ENCODE data around the gene PSME2.

Gene PSME2

DNA sequence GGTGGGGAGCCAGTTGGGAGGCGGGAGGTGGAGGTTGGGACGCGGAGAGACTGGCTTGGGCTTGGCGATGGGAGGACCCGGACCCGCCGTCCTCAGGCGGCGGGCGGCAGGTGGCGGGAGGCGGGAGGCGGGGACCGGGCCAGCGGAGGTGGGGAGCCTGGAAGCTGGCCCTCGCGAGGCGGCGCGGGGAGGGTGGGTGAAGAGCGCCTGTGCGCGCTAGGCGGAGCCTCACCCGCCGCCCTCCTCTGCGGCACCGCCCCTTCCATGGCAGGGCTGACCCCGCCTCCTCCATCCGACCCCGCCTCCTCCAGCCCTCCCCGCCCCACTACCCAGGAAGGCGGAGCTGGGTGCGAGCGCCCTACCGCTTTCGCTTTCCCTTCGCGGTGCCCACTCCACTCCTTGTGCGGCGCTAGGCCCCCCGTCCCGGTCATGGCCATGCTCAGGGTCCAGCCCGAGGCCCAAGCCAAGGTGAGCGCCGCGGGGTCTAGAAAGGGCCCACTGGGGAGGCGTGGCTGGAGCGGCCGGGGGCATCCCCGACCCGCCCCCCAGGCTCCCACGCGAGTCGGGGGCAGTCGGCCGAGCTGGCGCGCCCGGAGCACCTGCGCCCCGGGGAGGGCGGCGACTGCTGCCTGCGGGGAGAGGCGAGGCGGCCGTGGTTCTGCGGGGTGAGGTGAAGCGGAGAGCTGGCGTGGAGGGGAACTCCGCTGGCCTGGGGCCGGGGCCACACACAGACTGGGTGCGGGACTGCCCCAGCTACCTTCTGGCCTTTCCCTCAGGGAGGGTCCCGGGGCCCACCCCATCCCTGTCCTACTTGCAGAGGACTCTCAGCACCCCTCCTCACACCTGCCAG lies 10.4 kb downstream of the PSME2 start, which contains the start of gene PSME1:
Gene PSME1 (plus strand): TSS at position 361 of the 850 bp plus-strand sequence. CDS start 69 bp downstream, at position 430.
- Histone ChIP-seq H3K27ac (ENCODE audit: extremely low read depth, low read depth, low read length) (peak within 1 kb of the TSS; percentile 90), H3K4me1 (ENCODE audit: control insufficient read depth, insufficient read depth, low read length) (peaks cover 4% of the 10 kb centered on the region; the same call in 1 of the 2 replicates), H3K9me3 (ENCODE audit: control insufficient read depth, insufficient read depth, low read depth, low read length) (no peaks in the 10 kb centered on the region), H3K4me3 (ENCODE audit: low read depth, low read length) (peak within 1 kb of the TSS; percentile 92), H3K36me3 (ENCODE audit: control insufficient read depth in 2 of 2, insufficient read depth in 1 of 2, low read length in 2 of 2) (peaks cover 11 to 27% of the 10 kb centered on the region in 2 experiments)
- POLR2A ChIA-PET, result interaction anchor here (0.6 to 7.3 kb wide), 24 partner anchors 9 to 1253 kb away, joined by 3 to 163 read pairs (median 4); partner anchors contain the start of genes CIDEB, DCAF11, IPO4 and IRF9
- CTCF ChIA-PET, result interaction anchor here (0.6 to 1.0 kb wide), 3 partner anchors 21 to 43 kb away, joined by 3 to 6 read pairs (median 3); partner anchors contain the start of genes DCAF11, IRF9 and NRL
- no peak for TF ChIP-seq HOXA7 (CRISPR knock-in tag; IDR thresholded peaks at IDR 0.05; ENCODE audit: borderline replicate concordance)
- TF ChIP-seq, protein P1, sequence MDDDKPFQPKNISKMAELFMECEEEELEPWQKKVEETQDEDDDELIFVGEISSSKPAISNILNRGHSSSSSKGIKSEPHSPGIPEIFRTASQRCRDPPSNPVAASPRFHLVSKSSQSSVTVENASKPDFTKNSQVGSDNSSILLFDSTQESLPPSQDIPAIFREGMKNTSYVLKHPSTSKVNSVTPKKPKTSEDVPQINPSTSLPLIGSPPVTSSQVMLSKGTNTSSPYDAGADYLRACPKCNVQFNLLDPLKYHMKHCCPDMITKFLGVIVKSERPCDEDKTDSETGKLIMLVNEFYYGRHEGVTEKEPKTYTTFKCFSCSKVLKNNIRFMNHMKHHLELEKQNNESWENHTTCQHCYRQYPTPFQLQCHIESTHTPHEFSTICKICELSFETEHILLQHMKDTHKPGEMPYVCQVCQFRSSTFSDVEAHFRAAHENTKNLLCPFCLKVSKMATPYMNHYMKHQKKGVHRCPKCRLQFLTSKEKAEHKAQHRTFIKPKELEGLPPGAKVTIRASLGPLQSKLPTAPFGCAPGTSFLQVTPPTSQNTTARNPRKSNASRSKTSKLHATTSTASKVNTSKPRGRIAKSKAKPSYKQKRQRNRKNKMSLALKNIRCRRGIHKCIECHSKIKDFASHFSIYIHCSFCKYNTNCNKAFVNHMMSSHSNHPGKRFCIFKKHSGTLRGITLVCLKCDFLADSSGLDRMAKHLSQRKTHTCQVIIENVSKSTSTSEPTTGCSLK (tag by site-specific recombination; IDR thresholded peaks at IDR 0.05), result no peak
- TF ChIP-seq ZNF830 (tag by site-specific recombination; IDR thresholded peaks at IDR 0.05; ENCODE audit: low read depth), result no peak
- TF ChIP-seq ZNF530 (tag by site-specific recombination; IDR thresholded peaks at IDR 0.05; ENCODE audit: low read depth), result no peak
- no peak for TF ChIP-seq ZNF549 (tag by site-specific recombination; IDR thresholded peaks at IDR 0.05)
- no peak for TF ChIP-seq MEIS1 (CRISPR knock-in tag; IDR thresholded peaks at IDR 0.05; ENCODE audit: borderline replicate concordance)
- no peak for TF ChIP-seq TCF7L2 (IDR thresholded peaks at IDR 0.05; ENCODE audit: borderline replicate concordance, low read depth, low read length)
- TF ChIP-seq, protein P2, sequence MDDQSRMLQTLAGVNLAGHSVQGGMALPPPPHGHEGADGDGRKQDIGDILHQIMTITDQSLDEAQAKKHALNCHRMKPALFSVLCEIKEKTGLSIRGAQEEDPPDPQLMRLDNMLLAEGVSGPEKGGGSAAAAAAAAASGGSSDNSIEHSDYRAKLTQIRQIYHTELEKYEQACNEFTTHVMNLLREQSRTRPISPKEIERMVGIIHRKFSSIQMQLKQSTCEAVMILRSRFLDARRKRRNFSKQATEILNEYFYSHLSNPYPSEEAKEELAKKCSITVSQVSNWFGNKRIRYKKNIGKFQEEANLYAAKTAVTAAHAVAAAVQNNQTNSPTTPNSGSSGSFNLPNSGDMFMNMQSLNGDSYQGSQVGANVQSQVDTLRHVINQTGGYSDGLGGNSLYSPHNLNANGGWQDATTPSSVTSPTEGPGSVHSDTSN (CRISPR knock-in tag; IDR thresholded peaks at IDR 0.05), result 0 out of 2 replicates have a peak, but pooled peaks have one; percentile 28
- peak; percentile 96 for TF ChIP-seq ZBTB8A (tag by site-specific recombination; IDR thresholded peaks at IDR 0.05)
- TF ChIP-seq, protein P3, sequence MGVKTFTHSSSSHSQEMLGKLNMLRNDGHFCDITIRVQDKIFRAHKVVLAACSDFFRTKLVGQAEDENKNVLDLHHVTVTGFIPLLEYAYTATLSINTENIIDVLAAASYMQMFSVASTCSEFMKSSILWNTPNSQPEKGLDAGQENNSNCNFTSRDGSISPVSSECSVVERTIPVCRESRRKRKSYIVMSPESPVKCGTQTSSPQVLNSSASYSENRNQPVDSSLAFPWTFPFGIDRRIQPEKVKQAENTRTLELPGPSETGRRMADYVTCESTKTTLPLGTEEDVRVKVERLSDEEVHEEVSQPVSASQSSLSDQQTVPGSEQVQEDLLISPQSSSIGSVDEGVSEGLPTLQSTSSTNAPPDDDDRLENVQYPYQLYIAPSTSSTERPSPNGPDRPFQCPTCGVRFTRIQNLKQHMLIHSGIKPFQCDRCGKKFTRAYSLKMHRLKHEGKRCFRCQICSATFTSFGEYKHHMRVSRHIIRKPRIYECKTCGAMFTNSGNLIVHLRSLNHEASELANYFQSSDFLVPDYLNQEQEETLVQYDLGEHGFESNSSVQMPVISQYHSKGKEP (tag by site-specific recombination; IDR thresholded peaks at IDR 0.05), result no peak
- TF ChIP-seq ZNF366 (tag by site-specific recombination; conservative IDR thresholded peaks at IDR 0.05), result no peak
- TF ChIP-seq GLIS2 (tag by site-specific recombination; IDR thresholded peaks at IDR 0.05), result peak; percentile 80; the same call in 1 of the 2 replicates
- no peak for TF ChIP-seq ZFP3 (tag by site-specific recombination; IDR thresholded peaks at IDR 0.05; ENCODE audit: low read depth)
- TF ChIP-seq ZNF335 (tag by site-specific recombination; conservative IDR thresholded peaks at IDR 0.05), result peak; percentile 71; the same call in 1 of the 2 replicates
- TF ChIP-seq, protein P4, sequence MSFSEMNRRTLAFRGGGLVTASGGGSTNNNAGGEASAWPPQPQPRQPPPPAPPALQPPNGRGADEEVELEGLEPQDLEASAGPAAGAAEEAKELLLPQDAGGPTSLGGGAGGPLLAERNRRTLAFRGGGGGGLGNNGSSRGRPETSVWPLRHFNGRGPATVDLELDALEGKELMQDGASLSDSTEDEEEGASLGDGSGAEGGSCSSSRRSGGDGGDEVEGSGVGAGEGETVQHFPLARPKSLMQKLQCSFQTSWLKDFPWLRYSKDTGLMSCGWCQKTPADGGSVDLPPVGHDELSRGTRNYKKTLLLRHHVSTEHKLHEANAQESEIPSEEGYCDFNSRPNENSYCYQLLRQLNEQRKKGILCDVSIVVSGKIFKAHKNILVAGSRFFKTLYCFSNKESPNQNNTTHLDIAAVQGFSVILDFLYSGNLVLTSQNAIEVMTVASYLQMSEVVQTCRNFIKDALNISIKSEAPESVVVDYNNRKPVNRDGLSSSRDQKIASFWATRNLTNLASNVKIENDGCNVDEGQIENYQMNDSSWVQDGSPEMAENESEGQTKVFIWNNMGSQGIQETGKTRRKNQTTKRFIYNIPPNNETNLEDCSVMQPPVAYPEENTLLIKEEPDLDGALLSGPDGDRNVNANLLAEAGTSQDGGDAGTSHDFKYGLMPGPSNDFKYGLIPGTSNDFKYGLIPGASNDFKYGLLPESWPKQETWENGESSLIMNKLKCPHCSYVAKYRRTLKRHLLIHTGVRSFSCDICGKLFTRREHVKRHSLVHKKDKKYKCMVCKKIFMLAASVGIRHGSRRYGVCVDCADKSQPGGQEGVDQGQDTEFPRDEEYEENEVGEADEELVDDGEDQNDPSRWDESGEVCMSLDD (tag by site-specific recombination; IDR thresholded peaks at IDR 0.05), result no peak
- TF ChIP-seq, protein P5, sequence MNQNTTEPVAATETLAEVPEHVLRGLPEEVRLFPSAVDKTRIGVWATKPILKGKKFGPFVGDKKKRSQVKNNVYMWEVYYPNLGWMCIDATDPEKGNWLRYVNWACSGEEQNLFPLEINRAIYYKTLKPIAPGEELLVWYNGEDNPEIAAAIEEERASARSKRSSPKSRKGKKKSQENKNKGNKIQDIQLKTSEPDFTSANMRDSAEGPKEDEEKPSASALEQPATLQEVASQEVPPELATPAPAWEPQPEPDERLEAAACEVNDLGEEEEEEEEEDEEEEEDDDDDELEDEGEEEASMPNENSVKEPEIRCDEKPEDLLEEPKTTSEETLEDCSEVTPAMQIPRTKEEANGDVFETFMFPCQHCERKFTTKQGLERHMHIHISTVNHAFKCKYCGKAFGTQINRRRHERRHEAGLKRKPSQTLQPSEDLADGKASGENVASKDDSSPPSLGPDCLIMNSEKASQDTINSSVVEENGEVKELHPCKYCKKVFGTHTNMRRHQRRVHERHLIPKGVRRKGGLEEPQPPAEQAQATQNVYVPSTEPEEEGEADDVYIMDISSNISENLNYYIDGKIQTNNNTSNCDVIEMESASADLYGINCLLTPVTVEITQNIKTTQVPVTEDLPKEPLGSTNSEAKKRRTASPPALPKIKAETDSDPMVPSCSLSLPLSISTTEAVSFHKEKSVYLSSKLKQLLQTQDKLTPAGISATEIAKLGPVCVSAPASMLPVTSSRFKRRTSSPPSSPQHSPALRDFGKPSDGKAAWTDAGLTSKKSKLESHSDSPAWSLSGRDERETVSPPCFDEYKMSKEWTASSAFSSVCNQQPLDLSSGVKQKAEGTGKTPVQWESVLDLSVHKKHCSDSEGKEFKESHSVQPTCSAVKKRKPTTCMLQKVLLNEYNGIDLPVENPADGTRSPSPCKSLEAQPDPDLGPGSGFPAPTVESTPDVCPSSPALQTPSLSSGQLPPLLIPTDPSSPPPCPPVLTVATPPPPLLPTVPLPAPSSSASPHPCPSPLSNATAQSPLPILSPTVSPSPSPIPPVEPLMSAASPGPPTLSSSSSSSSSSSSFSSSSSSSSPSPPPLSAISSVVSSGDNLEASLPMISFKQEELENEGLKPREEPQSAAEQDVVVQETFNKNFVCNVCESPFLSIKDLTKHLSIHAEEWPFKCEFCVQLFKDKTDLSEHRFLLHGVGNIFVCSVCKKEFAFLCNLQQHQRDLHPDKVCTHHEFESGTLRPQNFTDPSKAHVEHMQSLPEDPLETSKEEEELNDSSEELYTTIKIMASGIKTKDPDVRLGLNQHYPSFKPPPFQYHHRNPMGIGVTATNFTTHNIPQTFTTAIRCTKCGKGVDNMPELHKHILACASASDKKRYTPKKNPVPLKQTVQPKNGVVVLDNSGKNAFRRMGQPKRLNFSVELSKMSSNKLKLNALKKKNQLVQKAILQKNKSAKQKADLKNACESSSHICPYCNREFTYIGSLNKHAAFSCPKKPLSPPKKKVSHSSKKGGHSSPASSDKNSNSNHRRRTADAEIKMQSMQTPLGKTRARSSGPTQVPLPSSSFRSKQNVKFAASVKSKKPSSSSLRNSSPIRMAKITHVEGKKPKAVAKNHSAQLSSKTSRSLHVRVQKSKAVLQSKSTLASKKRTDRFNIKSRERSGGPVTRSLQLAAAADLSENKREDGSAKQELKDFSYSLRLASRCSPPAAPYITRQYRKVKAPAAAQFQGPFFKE (tag by site-specific recombination; IDR thresholded peaks at IDR 0.05; ENCODE audit: borderline replicate concordance), result no peak
- TF ChIP-seq EGR2 (tag by site-specific recombination; IDR thresholded peaks at IDR 0.05; ENCODE audit: low read depth), result peak; percentile 27
- TF ChIP-seq ZSCAN30 (tag by site-specific recombination; IDR thresholded peaks at IDR 0.05), result no peak
- TF ChIP-seq, protein P6, sequence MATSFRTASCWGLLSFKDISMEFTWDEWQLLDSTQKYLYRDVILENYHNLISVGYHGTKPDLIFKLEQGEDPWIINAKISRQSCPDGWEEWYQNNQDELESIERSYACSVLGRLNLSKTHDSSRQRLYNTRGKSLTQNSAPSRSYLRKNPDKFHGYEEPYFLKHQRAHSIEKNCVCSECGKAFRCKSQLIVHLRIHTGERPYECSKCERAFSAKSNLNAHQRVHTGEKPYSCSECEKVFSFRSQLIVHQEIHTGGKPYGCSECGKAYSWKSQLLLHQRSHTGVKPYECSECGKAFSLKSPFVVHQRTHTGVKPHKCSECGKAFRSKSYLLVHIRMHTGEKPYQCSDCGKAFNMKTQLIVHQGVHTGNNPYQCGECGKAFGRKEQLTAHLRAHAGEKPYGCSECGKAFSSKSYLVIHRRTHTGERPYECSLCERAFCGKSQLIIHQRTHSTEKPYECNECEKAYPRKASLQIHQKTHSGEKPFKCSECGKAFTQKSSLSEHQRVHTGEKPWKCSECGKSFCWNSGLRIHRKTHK (tag by site-specific recombination; IDR thresholded peaks at IDR 0.05), result no peak
